GM23248 (cell line): Measurements from ENCODE around the gene MALL.

Experiments used
- EZH2 ChIP-seq: fragments of 200-600 bp; sonication (generic); IDR thresholded peaks from 2 replicates; pipeline ENCODE4 v1.6.1; 2018; ENCODE audit warnings: antibody characterized with exemption, mild to moderate bottlenecking; ENCODE audit not compliant: insufficient read depth, poor library complexity, severe bottlenecking
- EZH2phosphoT487 ChIP-seq: fragments of 200-600 bp; sonication (generic); IDR thresholded peaks from 2 replicates; pipeline ENCODE4 v1.6.1; 2018; ENCODE audit warnings: antibody characterized with exemption, moderate library complexity, mild to moderate bottlenecking, low read depth; ENCODE audit not compliant: insufficient read depth

DNA sequence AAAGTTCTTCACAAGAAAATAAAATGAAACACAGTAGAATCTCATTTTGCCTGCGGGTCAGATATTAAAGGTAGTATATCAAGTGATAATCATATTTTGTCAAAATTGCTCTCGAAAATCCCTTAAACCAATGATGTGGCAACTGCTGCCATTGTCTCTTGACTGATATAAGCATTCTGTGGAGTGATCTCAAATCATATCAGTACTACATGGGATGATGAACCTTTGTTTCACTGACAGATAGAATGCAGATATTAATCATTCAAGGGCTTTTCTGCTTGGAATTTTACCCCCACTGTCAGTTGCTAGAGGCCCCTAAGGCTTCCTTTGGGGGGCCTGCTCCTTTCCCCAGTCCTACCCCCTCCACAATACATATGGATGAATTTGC, 31.3 kb upstream of the MALL start:
- no peak for TF ChIP-seq EZH2
- TF ChIP-seq EZH2phosphoT487 = no peak
